ENCODE measurements around the gene NACA2.

The NACA2 gene

DNA sequence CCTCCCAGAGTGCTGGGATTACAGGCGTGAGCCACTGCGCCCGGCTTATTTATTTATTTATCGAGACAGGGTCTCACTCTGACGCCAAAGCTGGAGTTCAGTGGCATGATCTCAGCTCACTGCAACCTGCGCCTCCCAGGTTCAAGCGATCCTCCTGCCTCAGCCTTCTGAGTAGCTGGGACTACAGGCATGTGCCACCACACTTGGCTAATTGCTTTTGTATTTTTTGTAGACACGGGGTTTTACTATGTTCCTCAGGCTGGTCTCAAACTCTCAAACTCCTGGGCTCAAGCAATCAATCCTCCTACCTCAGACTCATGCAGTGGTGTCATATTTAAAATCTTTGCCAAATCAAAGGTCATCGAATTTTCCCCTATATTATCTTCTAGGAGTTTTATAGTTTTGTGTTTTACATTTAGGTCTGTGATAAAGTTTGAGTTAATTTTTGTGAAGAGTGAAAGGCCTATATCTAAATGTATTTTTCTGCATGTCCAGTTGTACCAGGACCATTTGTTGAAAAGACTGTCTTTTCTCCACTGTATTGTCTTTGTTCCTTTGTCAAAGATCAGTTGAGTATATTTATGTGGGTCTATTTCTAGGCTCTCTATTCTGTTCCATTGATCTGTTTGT lies 47.1 kb downstream of the NACA2 start:
- no peak for DNase-seq

DNA sequence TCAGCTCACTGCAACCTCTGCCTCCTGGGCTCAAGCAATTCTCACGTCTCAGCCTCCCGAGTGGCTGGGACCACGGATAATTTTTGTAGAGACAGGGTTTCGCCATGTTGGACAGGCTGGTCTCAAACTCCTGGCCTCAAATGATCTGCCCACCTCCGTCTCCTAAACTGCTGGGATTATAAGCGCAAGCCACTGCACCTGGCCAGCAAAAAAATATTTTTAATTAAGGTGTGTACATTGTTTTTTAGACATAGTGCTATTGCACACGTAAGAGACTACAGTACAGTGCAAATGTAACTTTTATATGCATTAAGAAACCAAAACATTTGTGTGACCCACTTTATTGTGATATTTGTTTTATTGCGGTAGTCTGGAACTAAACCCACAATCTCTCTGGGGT lies 49.0 kb downstream of the NACA2 start:
- no peak for DNase-seq

DNA sequence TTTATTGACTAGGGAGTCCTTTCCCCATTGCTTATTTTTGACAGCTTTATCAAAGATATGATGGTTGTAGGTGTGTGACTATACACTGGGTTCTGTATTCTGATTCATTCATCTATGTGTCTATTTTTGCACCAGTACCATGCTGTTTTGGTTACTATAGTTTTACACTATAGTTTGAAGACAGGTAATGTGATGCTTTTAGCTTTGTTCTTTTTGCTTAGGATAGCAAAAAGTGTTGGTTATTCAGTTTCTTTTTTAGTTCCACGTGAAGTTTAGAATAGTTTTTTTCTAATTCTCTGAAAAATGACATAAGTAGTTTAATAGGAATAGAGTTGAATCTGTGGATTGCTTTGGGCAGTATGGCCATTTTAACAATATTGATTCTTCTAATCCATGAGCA lies 50.1 kb downstream of the NACA2 start:
- no peak for DNase-seq
